GM18508 (cell line): ENCODE measurements around the gene C16orf95.
"Not testable (repeated sequence)": the region's sequence is repeated elsewhere in the genome, so short reads cannot be mapped to it uniquely, and the experiment has no call there.

ENCODE experiments used
- ATAC-seq: cut with Tn5 transposase; IDR thresholded peaks from one replicate; pipeline ENCODE4 v1.9.1; 2021; ENCODE audit warnings: moderate number of reproducible peaks; ENCODE audit not compliant: insufficient read depth, unreplicated experiment

C16orf95 gene

GRCh38 chr16:87316923-87317749, at the start of gene C16orf95:
C16orf95 (minus strand) TSS chr16:87317392; CDS start chr16:87317242, 150 bp downstream.
- ATAC-seq = peak; percentile 67

GRCh38 chr16:87366930-87367329, 49.7 kb upstream of the C16orf95 start:
- ATAC-seq = no peak

GRCh38 chr16:87366288-87366687, 49.1 kb upstream of the C16orf95 start:
- ATAC-seq = no peak

- no peak for ATAC-seq
These were observed 48.0 kb upstream of the C16orf95 start for GRCh38 chr16:87365021-87365713.

GRCh38 chr16:87363771-87364455, 46.7 kb upstream of the C16orf95 start:
- ATAC-seq = no peak

GRCh38 chr16:87362828-87363559, 45.8 kb upstream of the C16orf95 start:
- ATAC-seq = not testable (repeated sequence)

- ATAC-seq = no peak
These were observed 44.9 kb upstream of the C16orf95 start for GRCh38 chr16:87361916-87362619.

GRCh38 chr16:87360862-87361610, 43.8 kb upstream of the C16orf95 start:
- ATAC-seq = no peak

- ATAC-seq = no peak
These were observed 41.9 kb upstream of the C16orf95 start for GRCh38 chr16:87359121-87359520.

- no peak for ATAC-seq
These were observed 41.5 kb upstream of the C16orf95 start for GRCh38 chr16:87358696-87359095.

- ATAC-seq = no peak
These were observed 41.1 kb upstream of the C16orf95 start for GRCh38 chr16:87358250-87358649.

- no peak for ATAC-seq
These were observed 39.3 kb upstream of the C16orf95 start for GRCh38 chr16:87356491-87356853.

- ATAC-seq = no peak
These were observed 36.4 kb upstream of the C16orf95 start for GRCh38 chr16:87353613-87354012.

GRCh38 chr16:87352818-87353217, 35.6 kb upstream of the C16orf95 start:
- ATAC-seq = no peak

- ATAC-seq = no peak
These were observed 34.1 kb upstream of the C16orf95 start for GRCh38 chr16:87351320-87351698.

- no peak for ATAC-seq
These were observed 33.6 kb upstream of the C16orf95 start for GRCh38 chr16:87350681-87351319.

- no peak for ATAC-seq
These were observed 32.8 kb upstream of the C16orf95 start for GRCh38 chr16:87350031-87350430.

- ATAC-seq = no peak
These were observed 31.5 kb upstream of the C16orf95 start for GRCh38 chr16:87348616-87349157.
